SU-DHL-6 (cell line): ENCODE measurements around the gene SLC25A29.
"Not testable (repeated sequence)": the region's sequence is repeated elsewhere in the genome, so short reads cannot be mapped to it uniquely, and the experiment has no call there.

Experiments used
- CTCF ChIP-seq: fragments of 200-600 bp; sonication (generic); IDR thresholded peaks from one replicate; pipeline ENCODE4 v1.5.1; 2017; ENCODE audit warnings: antibody characterized with exemption, mild to moderate bottlenecking, low read length, moderate library complexity; ENCODE audit not compliant: insufficient read depth, poor library complexity, severe bottlenecking
- EZH2phosphoT487 ChIP-seq: fragments of 200-600 bp; sonication (generic), shearing (Covaris generic); conservative IDR thresholded peaks from 2 replicates; pipeline ENCODE4 v1.6.1; 2018; ENCODE audit warnings: mild to moderate bottlenecking, antibody characterized with exemption, low read length, moderate library complexity, mixed read lengths

GRCh38 chr14:100287998-100288295, 18.3 kb downstream of the SLC25A29 start:
- not testable (repeated sequence) for TF ChIP-seq CTCF, EZH2phosphoT487
